D341Med (cell line): ENCODE results near the gene GET4.
"Not testable (repeated sequence)": the region's sequence is repeated elsewhere in the genome, so short reads cannot be mapped to it uniquely, and the experiment has no call there.

Experiments
- DNase-seq: peaks from one replicate; pipeline ENCODE4 v3.0.0; 2012; ENCODE audit warnings: low spot score

The GET4 gene

DNA sequence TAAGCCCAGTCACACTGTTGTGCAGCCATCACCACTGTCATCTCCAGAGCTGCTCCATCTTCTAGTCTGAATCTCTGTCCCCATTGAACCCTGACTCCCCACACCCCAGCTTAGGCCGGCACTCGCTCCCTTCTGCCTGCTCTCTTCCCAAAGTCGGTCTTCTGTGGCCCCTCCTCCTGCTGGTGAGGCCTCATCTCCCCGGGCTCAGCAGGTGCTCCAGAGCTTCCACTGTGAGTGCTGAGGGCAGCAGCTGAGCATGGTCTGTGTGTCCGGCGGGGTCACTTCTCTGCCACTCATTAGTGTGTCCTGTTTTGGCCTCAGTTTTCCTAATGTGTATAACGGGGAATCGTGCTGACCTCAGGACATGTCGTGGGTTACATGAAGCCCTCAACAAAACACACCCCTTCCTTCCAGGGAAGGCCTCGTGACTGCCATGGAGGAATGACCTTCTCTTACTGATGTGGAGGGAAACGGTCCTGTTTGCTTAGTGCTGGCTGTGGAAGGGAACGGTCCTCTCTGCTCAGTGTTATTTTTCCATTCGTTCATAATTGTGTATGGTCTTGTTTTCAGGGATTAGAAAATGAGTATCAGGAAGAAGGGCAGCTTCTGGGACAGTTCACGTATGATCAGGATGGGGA, 4.3 kb upstream of the GET4 start:
- no peak for DNase-seq

DNA sequence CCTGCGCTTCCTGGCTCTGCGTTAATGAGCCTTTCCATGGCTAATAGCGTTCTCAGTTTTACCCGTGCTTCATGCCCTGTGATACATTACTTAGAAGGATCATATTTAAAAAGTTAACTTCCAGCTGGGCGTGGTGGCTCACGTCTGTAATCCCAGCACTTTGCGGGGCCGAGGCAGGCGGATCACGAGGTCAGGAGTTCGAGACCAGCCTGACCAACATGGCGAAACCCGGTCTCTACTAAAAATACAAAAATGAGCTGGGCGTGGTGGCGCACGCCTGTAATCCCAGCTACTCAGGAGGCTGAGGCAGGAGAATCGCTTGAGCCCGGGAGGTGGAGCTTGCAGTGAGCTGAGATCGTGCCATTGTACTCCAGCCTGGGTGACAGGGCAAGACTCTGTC, 3.7 kb upstream of the GET4 start:
- DNase-seq, result not testable (repeated sequence)

DNA sequence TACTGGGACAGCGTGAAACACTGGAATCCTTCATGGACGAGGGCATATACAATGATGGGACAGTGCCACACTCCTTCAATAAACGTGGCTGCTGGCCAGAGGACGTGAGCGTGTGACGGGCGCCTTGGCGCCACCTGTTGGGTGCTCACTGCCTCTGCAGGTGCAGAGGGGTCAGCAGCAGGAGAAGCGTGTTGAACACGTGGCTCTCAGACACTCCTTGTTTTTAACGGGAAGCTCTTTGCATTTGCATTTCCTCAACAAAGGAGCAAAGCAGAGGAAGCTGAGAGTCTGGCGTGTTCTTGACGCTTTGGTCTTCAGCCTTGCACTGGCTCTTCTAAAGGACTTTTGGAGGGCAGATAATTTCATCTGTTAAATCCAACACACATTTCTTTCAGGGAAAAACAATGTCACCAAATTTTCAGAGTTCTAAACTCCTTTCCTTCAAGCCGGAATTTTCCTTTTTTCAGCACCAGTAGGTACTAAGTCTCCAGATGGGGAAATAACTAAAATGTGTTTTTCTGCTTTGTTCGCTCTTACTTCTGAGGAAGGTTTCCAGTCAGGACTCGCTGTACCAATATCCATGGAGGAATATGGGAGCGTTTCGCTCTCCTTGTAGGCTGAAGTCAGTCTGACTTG, 2.9 kb upstream of the GET4 start:
- peak; percentile 89 for DNase-seq

- DNase-seq, result no peak
Observed at GRCh38 chr7:874031-874749, 2.2 kb upstream of the GET4 start.

DNA sequence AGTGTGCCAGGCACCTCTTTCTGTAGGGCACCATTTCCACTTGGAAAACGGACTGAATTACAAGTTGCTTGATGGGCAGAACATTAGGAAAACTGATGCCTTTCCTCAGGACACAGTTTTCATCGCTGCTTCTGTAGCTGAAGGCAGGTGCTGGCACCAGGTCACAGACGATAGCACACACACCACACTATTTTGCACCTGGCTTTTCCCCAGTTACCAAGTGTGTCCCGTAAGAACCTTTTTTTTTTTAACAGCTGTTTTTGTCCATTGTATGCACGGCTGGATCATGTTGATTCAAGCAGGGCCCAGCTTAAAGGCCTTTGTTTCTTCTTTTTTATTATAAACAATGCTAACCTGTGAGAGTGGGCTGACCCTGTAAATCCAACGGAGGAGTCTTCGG, 1.3 kb upstream of the GET4 start:
- no peak for DNase-seq

- DNase-seq, result no peak
Observed at GRCh38 chr7:875476-876076, 778 bp upstream of the GET4 start.

- no peak for DNase-seq
Observed at GRCh38 chr7:876972-877311, 588 bp downstream of the GET4 start.

GRCh38 chr7:877312-878232, 1.2 kb downstream of the GET4 start:
- no peak for DNase-seq

GRCh38 chr7:879093-879492, 2.7 kb downstream of the GET4 start:
- no peak for DNase-seq

DNA sequence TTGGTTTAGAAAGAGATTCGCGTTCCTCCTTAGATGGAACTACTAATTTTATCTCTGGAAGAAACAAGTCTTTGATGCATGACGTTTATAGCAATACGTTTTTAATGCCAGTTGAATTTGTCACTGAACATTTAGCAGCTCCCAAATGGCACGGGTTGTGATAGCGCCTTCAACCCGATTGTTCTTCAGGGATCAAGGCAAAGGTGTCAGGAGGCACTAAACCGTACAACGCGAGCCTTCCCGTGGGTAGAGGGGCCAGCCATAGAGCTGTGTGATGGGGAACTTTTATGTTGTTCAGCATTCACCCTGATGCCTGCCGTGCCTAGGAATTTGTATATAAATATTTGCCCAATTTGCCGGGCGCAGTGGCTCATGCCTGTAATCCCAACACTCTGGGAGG, 3.4 kb downstream of the GET4 start:
- no peak for DNase-seq

- no peak for DNase-seq
Observed at GRCh38 chr7:880450-880849, 4.1 kb downstream of the GET4 start.

DNA sequence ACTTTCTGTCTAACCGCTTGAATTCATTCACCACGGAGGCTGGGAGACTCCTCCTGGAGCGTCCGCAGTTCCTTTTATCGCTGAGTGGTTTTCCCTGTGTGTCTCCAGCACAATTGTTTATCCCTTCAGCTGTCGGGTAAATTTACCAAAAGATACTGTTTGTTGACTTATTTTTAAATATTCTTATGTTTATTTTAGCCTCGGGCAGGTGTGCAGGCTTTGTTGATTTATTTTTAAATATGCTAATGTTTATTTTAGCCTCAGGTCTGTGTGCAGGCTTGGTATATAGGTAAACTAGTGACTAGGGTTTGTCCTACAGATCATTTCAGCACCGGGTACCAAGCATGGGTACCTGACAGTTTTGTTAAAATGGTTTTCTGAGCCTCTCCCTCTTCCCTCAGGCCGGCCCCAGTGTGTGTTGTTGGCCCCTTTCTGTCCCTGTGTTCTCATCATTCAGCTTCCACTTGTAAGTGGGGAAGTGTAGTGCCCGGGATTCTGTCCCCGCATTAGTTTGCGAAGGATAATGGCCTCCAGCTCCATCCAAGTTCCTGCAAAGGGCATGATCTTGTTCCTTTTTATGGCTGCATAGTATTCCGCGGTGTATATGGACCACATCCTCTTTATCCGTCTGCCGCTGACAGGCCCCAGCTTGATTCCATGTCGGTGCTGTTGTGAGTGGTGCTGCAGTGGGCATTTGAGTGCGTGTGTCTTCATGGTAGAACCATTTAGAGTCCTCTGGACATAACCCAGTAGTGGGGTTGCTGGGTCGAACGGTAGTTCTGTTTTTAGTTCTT, 5.3 kb downstream of the GET4 start:
- DNase-seq, result no peak

GRCh38 chr7:882336-883035, 6.1 kb downstream of the GET4 start:
- DNase-seq, result no peak

GRCh38 chr7:883055-884021, 7.0 kb downstream of the GET4 start:
- DNase-seq, result no peak

DNA sequence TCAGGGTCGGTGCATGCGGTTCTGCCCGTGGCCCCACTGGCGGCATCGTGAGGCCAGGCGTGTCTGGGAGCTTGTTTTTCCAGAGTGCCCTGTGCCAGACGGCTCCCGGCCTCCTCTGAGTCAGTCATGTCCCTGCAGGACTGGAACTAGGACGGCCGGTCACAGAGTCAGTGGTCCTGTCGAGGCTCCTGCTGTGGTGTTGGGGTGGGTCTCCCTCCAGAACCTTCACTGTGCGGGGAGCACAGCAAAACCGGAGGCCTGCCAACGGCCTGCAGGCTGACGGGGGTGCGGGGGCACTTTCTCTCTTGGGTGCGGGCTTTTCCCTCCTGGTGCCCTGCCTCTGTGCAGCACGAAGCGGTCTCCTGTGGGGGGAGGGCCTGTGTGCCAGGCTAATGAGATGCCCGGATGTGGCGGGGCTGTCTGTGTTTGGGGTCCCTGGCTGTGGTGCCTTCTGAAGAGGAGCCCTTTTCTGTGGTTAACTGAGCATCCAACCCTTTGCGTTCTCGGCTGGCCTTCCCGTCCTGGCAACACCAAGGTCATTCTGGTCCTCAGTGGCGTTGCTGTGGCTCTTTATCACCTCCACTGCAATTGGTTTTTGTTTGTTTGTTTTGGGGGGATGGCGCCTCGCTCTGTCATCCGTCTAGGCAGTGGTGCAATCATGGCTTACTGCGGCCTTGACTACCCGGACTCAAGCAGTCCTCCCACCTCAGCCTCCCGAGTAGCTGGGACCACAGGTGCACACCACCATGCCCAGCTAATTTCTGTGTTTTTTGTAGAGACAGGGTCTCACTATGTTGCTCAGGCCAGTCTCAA, 8.0 kb downstream of the GET4 start:
- DNase-seq, result no peak

DNA sequence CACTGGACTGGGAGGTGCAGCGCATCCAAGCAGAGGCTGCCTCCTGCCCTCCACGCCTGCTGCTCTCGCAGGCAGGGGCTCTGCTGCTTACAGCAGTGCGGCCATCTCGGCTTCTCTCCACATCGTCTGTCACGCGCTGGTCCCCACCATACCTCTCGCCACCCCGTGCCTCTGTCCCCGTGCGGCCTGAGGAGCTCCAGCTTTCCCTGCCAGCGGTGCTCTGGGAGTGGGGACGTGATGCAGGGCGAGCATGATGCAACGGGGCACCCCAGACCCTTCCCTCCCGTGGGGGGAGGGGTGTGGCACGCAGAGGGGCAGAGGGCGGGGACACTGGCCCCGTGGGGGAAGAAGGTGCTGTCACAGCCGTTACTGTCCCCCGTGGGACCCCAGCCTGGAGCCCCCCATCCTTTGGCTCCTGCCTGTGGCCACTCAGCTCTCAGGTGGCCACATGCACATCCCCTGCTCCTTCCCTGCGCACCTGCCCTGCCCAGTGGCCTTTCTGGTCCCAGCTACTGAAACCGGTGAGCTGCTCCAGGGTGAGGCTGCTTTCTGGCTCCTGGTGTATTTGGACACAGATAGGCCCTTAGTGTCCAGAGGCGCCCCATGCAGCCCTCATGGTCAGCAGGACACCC, 9.0 kb downstream of the GET4 start:
- DNase-seq, result no peak

GRCh38 chr7:885893-886625, 9.7 kb downstream of the GET4 start:
- DNase-seq, result no peak
